Loucy (cell line): ENCODE measurements around the gene STOM.

Experiments used
- EZH2phosphoT487 ChIP-seq: fragments of 200-600 bp; IDR thresholded peaks from 2 replicates; pipeline ENCODE4 v1.6.1; 2018; ENCODE audit warnings: antibody characterized with exemption, mild to moderate bottlenecking, moderate library complexity, borderline replicate concordance
- TF ChIP-seq, protein P1 (sequence below): fragments of 200-600 bp; sonication (generic); conservative IDR thresholded peaks from 2 replicates; pipeline ENCODE4 v1.5.1; 2014; ENCODE audit warnings: mild to moderate bottlenecking, antibody characterized with exemption, low read length

DNA sequence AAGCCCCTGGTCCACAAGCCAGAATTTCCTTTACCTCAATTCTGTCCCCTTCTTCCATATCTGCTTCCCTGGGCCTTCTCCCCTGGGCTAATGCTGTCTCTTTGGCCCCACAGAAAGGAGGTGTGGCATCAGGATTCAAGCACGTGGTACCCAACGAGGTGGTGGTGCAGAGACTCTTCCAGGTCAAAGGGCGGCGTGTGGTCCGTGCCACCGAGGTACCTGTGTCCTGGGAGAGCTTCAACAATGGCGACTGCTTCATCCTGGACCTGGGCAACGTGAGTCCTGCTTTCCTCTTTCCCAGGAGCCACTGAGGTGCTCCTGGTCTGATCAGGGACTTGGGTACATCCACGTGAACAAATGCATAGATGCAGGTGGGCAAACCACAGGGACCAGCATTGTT lies 59.5 kb downstream of the STOM start:
- TF ChIP-seq, protein P1, sequence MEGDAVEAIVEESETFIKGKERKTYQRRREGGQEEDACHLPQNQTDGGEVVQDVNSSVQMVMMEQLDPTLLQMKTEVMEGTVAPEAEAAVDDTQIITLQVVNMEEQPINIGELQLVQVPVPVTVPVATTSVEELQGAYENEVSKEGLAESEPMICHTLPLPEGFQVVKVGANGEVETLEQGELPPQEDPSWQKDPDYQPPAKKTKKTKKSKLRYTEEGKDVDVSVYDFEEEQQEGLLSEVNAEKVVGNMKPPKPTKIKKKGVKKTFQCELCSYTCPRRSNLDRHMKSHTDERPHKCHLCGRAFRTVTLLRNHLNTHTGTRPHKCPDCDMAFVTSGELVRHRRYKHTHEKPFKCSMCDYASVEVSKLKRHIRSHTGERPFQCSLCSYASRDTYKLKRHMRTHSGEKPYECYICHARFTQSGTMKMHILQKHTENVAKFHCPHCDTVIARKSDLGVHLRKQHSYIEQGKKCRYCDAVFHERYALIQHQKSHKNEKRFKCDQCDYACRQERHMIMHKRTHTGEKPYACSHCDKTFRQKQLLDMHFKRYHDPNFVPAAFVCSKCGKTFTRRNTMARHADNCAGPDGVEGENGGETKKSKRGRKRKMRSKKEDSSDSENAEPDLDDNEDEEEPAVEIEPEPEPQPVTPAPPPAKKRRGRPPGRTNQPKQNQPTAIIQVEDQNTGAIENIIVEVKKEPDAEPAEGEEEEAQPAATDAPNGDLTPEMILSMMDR = no peak
- TF ChIP-seq EZH2phosphoT487 = no peak
